H9 (cell line): Measurements from ENCODE around the gene COG3. TPM values are rescaled to one million over a fixed set of nuclear protein-coding genes. Genes with fewer than 3 reads are reported as not detected.

ENCODE experiments used
- DNase-seq: peaks from one replicate; pipeline ENCODE4 v3.0.0-alpha.2; 2017
- H2AFZ ChIP-seq: one replicate; pipeline ENCODE4 v1.6.1; 2013; ENCODE audit warnings: mild to moderate bottlenecking, low read length, control low read depth, moderate library complexity
- H2AK5ac ChIP-seq: 2 replicates; pipeline ENCODE4 v1.6.1; 2013; ENCODE audit warnings: low read length, control low read depth, mixed read lengths; ENCODE audit not compliant: insufficient read length
- H2BK120ac ChIP-seq: one replicate; pipeline ENCODE4 v1.6.1; 2013; ENCODE audit warnings: low read depth, mild to moderate bottlenecking, low read length, control low read depth, inconsistent platforms; ENCODE audit not compliant: poor library complexity, severe bottlenecking
- H2BK12ac ChIP-seq: 2 replicates; pipeline ENCODE4 v1.6.1; 2013; ENCODE audit warnings: low read length, control low read depth, mixed read lengths, low read depth; ENCODE audit not compliant: insufficient read length
- H2BK15ac ChIP-seq: 2 replicates; pipeline ENCODE4 v1.6.1; 2013; ENCODE audit warnings: low read depth, low read length, control low read depth
- H2BK20ac ChIP-seq: one replicate; pipeline ENCODE4 v1.6.1; 2013; ENCODE audit warnings: low read depth, mild to moderate bottlenecking, low read length, control low read depth, inconsistent platforms; ENCODE audit not compliant: poor library complexity, severe bottlenecking
- H2BK5ac ChIP-seq: 2 replicates; pipeline ENCODE4 v1.6.1; 2013; ENCODE audit warnings: low read length, control low read depth, mixed read lengths; ENCODE audit not compliant: insufficient read length
- H3K14ac ChIP-seq: 2 replicates; pipeline ENCODE4 v1.6.1; 2013; ENCODE audit warnings: low read length, control low read depth; ENCODE audit not compliant: insufficient read depth
- H3K18ac ChIP-seq: 2 replicates; pipeline ENCODE4 v1.6.1; 2013; ENCODE audit warnings: low read depth, mild to moderate bottlenecking, mixed read lengths, low read length, control low read depth; ENCODE audit not compliant: insufficient read length
- H3K23ac ChIP-seq: 2 replicates; pipeline ENCODE4 v1.6.1; 2013; ENCODE audit warnings: low read length, control low read depth, mixed read lengths, low read depth; ENCODE audit not compliant: insufficient read length
- H3K23me2 ChIP-seq: 2 replicates; pipeline ENCODE4 v1.6.1; 2013; ENCODE audit warnings: low read depth, mild to moderate bottlenecking, mixed read lengths, low read length, control low read depth; ENCODE audit not compliant: insufficient read length, poor library complexity, severe bottlenecking
- H3K27ac ChIP-seq: 2 replicates; pipeline ENCODE4 v1.5.1; 2013; ENCODE audit warnings: low read length, control low read depth, mixed read lengths, low read depth; ENCODE audit not compliant: insufficient read length
- H3K27me3 ChIP-seq: 2 replicates; pipeline ENCODE4 v1.6.1; 2013; ENCODE audit warnings: low read length, control low read depth, inconsistent platforms; ENCODE audit not compliant: insufficient read depth
- H3K4ac ChIP-seq: 2 replicates; pipeline ENCODE4 v1.6.1; 2013; ENCODE audit warnings: low read depth, mild to moderate bottlenecking, control low read depth, inconsistent platforms, low read length, moderate library complexity
- H3K4me1 ChIP-seq: 2 replicates; pipeline ENCODE4 v1.6.1; 2013; ENCODE audit warnings: low read length, control low read depth, inconsistent platforms; ENCODE audit not compliant: insufficient read depth
- H3K4me2 ChIP-seq: 2 replicates; pipeline ENCODE4 v1.6.1; 2013; ENCODE audit warnings: low read length, control low read depth, mixed read lengths; ENCODE audit not compliant: insufficient read length, insufficient read depth
- H3K56ac ChIP-seq: 2 replicates; pipeline ENCODE4 v1.6.1; 2013; ENCODE audit warnings: low read depth, mild to moderate bottlenecking, mixed read lengths, low read length, control low read depth; ENCODE audit not compliant: insufficient read length
- H3K79me1 ChIP-seq: 2 replicates; pipeline ENCODE4 v1.6.1; 2013; ENCODE audit warnings: low read depth, mild to moderate bottlenecking, moderate library complexity, low read length, control low read depth, inconsistent platforms; ENCODE audit not compliant: insufficient read depth, poor library complexity, severe bottlenecking
- H3K79me2 ChIP-seq: 2 replicates; pipeline ENCODE4 v1.6.1; 2013; ENCODE audit warnings: low read length, control low read depth, inconsistent platforms; ENCODE audit not compliant: insufficient read depth
- H3K9ac ChIP-seq: 2 replicates; pipeline ENCODE4 v1.6.1; 2013; ENCODE audit warnings: low read length, control low read depth, mixed read lengths; ENCODE audit not compliant: insufficient read length; ENCODE audit errors: extremely low read depth
- H3K9me3 ChIP-seq: one replicate; pipeline ENCODE4 v1.6.1; 2013; ENCODE audit warnings: low read depth, low read length, inconsistent platforms; ENCODE audit not compliant: control insufficient read depth
- H3T11ph ChIP-seq: one replicate; pipeline ENCODE4 v1.6.1; 2013; ENCODE audit warnings: mild to moderate bottlenecking, low read length, control low read depth, inconsistent platforms
- H4K20me1 ChIP-seq: one replicate; pipeline ENCODE4 v1.6.1; 2013; ENCODE audit not compliant: control insufficient read depth, insufficient read length, insufficient read depth
- H4K5ac ChIP-seq: 2 replicates; pipeline ENCODE4 v1.6.1; 2013; ENCODE audit warnings: low read depth, mild to moderate bottlenecking, mixed read lengths, low read length, control low read depth; ENCODE audit not compliant: insufficient read length
- H4K8ac ChIP-seq: replicated peaks from 2 replicates; pipeline ENCODE4 v1.6.1; 2013; ENCODE audit warnings: low read length, control low read depth, mixed read lengths, low read depth; ENCODE audit not compliant: insufficient read length
- H4K91ac ChIP-seq: 2 replicates; pipeline ENCODE4 v1.6.1; 2013; ENCODE audit warnings: low read depth, mild to moderate bottlenecking, moderate library complexity, mixed read lengths, low read length, control low read depth; ENCODE audit not compliant: insufficient read length
- H3K27ac Mint-ChIP-seq, 3 experiments: 2 replicates in 2 of 3; 3 replicates in 1 of 3; pipeline ENCODE4 v1.8.0; 2020 to 2021; ENCODE audit warnings: mixed read lengths in 3 of 3, mild to moderate bottlenecking in 1 of 3, moderate library complexity in 1 of 3
- H3K27me3 Mint-ChIP-seq: 2 replicates; pipeline ENCODE4 v1.8.0; 2021; ENCODE audit warnings: low read depth, mild to moderate bottlenecking, moderate library complexity, mixed read lengths
- H3K36me3 Mint-ChIP-seq, 3 experiments: 2 replicates in 2 of 3; 3 replicates in 1 of 3; pipeline ENCODE4 v1.8.0; 2020 to 2021; ENCODE audit warnings: low read depth in 3 of 3, mixed read lengths in 3 of 3; ENCODE audit not compliant: insufficient read depth in 1 of 3
- H3K4me1 Mint-ChIP-seq, 2 experiments: 2 replicates each; pipeline ENCODE4 v1.8.0; 2020; ENCODE audit warnings: mixed read lengths in 2 of 2
- H3K4me3 Mint-ChIP-seq, 2 experiments: 2 replicates in 1 of 2; 3 replicates in 1 of 2; pipeline ENCODE4 v1.8.0; 2020 to 2021; ENCODE audit warnings: mild to moderate bottlenecking in 2 of 2, mixed read lengths in 2 of 2, moderate library complexity in 1 of 2
- H3K9me3 Mint-ChIP-seq, 2 experiments: 2 replicates in 1 of 2; 3 replicates in 1 of 2; pipeline ENCODE4 v1.8.0; 2020; ENCODE audit warnings: mild to moderate bottlenecking in 2 of 2, mixed read lengths in 2 of 2, moderate library complexity in 1 of 2
- WGBS: extraction: QIAGEN DNeasy Blood & Tissue Kit; methylation state at CpG from one replicate; pipeline ENCODE4 v1.1.7; 2013; ENCODE audit warnings: missing lambda C conversion rate, low lambda C conversion rate, mixed read lengths; ENCODE audit not compliant: insufficient read length; ENCODE audit errors: extremely low coverage; 5-methylcytosine and 5-hydroxymethylcytosine counted together
- total RNA-seq: library from RNA; stranded (reverse); gene quantifications from 2 replicates; pipeline ENCODE4 v1.2.1, GENCODE V29; 2021
- TF ChIP-seq, protein P1 (sequence below): fragments of 200-600 bp; sonication (generic); conservative IDR thresholded peaks from 3 replicates; pipeline ENCODE4 v1.8.0; 2021; ENCODE audit warnings: antibody characterized with exemption, mild to moderate bottlenecking

Gene COG3
- total RNA-seq, 1 experiment from 2014 or later, result 16.5 TPM

DNA sequence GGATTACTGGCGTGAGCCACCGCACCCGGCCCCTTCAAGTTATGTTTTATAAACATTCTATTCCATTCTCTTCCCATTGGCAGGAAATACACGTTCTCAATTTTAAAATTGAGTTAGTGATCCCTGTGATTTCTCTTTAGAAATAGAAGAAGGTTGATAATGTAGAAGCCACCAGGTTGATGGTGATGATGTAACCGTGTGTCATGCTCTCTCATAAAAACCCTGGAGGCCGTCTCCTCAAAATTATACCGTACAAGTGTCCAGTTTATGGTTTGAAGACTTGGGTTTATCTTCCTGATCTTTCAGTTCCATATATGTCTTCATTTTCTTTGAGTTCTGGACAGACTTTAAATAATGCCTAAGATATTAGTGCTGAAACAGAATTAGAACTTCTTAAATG lies 32.2 kb downstream of the COG3 start:
- WGBS, result no CpG with 5 or more reads among the region's 7 CpGs
- H3K23ac ChIP-seq, result no peak overlapping the region

More for the DNA sequence above, 32.2 kb downstream of the COG3 start:
- H3K56ac ChIP-seq, result no peak overlapping the region
- H3K4me3 Mint-ChIP-seq, result no peak overlapping the region
- H3K9ac ChIP-seq, result no peak overlapping the region
- no peak overlapping the region for H3K27ac ChIP-seq
- no peak overlapping the region for H2AFZ ChIP-seq
- H4K20me1 ChIP-seq, result no peaks in the 10 kb centered on the region
- no peaks in the 10 kb centered on the region for H3K27me3 Mint-ChIP-seq
- H3K36me3 Mint-ChIP-seq, result peaks cover 26 to 61% (median 46%) of the 10 kb centered on the region in 3 experiments
- no peak overlapping the region for H3K14ac ChIP-seq
- no peaks in the 10 kb centered on the region; a peak in 1 of 5 replicates for H3K9me3 Mint-ChIP-seq
- H2BK120ac ChIP-seq, result no peak overlapping the region
- H2BK5ac ChIP-seq, result no peak overlapping the region
- no peak overlapping the region for H4K8ac ChIP-seq
- no peaks in the 10 kb centered on the region for H3K79me1 ChIP-seq
- H2BK15ac ChIP-seq, result no peak overlapping the region
- H3K4me2 ChIP-seq, result no peak overlapping the region
- no peaks in the 10 kb centered on the region for H3K27me3 ChIP-seq
- H3K23me2 ChIP-seq, result no peaks in the 10 kb centered on the region
- TF ChIP-seq, protein P1, sequence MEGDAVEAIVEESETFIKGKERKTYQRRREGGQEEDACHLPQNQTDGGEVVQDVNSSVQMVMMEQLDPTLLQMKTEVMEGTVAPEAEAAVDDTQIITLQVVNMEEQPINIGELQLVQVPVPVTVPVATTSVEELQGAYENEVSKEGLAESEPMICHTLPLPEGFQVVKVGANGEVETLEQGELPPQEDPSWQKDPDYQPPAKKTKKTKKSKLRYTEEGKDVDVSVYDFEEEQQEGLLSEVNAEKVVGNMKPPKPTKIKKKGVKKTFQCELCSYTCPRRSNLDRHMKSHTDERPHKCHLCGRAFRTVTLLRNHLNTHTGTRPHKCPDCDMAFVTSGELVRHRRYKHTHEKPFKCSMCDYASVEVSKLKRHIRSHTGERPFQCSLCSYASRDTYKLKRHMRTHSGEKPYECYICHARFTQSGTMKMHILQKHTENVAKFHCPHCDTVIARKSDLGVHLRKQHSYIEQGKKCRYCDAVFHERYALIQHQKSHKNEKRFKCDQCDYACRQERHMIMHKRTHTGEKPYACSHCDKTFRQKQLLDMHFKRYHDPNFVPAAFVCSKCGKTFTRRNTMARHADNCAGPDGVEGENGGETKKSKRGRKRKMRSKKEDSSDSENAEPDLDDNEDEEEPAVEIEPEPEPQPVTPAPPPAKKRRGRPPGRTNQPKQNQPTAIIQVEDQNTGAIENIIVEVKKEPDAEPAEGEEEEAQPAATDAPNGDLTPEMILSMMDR, result no peak
- no peak overlapping the region for H3K18ac ChIP-seq
- no peaks in the 10 kb centered on the region for H3K4me1 ChIP-seq
- H3K79me2 ChIP-seq, result no peaks in the 10 kb centered on the region
- H3K27ac Mint-ChIP-seq, result no peak overlapping the region
- DNase-seq, result no peak
- H4K5ac ChIP-seq, result no peak overlapping the region
- no peaks in the 10 kb centered on the region for H3K4me1 Mint-ChIP-seq
- H3K9me3 ChIP-seq, result no peaks in the 10 kb centered on the region
- H3K4ac ChIP-seq, result no peak overlapping the region
- H4K91ac ChIP-seq, result no peak overlapping the region
- no peak overlapping the region for H2AK5ac ChIP-seq
- no peak overlapping the region for H2BK12ac ChIP-seq
- H2BK20ac ChIP-seq, result no peak overlapping the region
- H3T11ph ChIP-seq, result no peak overlapping the region
